Measurements from ENCODE around the gene TLNRD1. TPM values are rescaled to one million over a fixed set of nuclear protein-coding genes. Genes with fewer than 3 reads are reported as not detected.

TLNRD1 gene
- total RNA-seq, 1 experiment from 2014 or later = 22.5 TPM

- POLR2A ChIA-PET = no interaction called here
- BruUV-seq (replicated peaks) = no TSS peak
These were observed 40.0 kb downstream of the TLNRD1 start for GRCh38 chr15:81040757-81041156.

GRCh38 chr15:81043281-81043934 is 42.7 kb downstream of the TLNRD1 start:
- Histone ChIP-seq H3K9me2 (ENCODE audit: insufficient read depth) (no peaks in the 10 kb centered on the region), H3K36me3 (ENCODE audit: control insufficient read depth in 1 of 2, insufficient read depth in 2 of 2, low read length in 2 of 2) (no peaks in the 10 kb centered on the region), H3K9ac (ENCODE audit: low read length) (no peak overlapping the region), H3K4me1 (ENCODE audit: control insufficient read depth in 1 of 2, insufficient read depth in 2 of 2, low read length in 2 of 2) (no peaks in the 10 kb centered on the region), H3K4me3 (replicated peaks in 1 of 2; ENCODE audit: low read depth in 1 of 2, low read length in 2 of 2) (no peak overlapping the region), H4K20me1 (ENCODE audit: insufficient read depth) (no peaks in the 10 kb centered on the region), H3K9me3 (ENCODE audit: control insufficient read depth in 1 of 2, insufficient read depth in 1 of 2, low read depth in 1 of 2, low read length in 2 of 2) (no peaks in the 10 kb centered on the region), H2AFZ (ENCODE audit: low read depth, low read length, poor library complexity, severe bottlenecking) (no peak overlapping the region), H3K27ac (ENCODE audit: low read depth, low read length) (no peak overlapping the region), H3K79me2 (ENCODE audit: insufficient read depth, low read length) (no peaks in the 10 kb centered on the region), H3K27me3 (ENCODE audit: insufficient read depth, low read length) (no peaks in the 10 kb centered on the region), H3K4me2 (ENCODE audit: low read length) (no peak overlapping the region)
- CTCF ChIA-PET = no interaction called here
- POLR2A ChIA-PET = no interaction called here
- DNase-seq (ENCODE audit: low read depth, low spot score) (no peak), ATAC-seq (no peak)
- no TSS peak for BruUV-seq (replicated peaks)
- RAD21 ChIA-PET (ENCODE audit: low non-redundant PET in 1 of 2, low total read pairs in 2 of 2, uncharacterized antibody in 2 of 2, unreplicated experiment in 2 of 2) = no interaction called here
- no peak for TF ChIP-seq ZNF274 (IDR thresholded peaks at IDR 0.05; ENCODE audit: low read depth, low read length)
- TF ChIP-seq CEBPB (IDR thresholded peaks at IDR 0.05; ENCODE audit: low read depth) = no peak
- no peak for TF ChIP-seq CBX3 (IDR thresholded peaks at IDR 0.05; ENCODE audit: low read depth)
- no peak for TF ChIP-seq POLR2AphosphoS5 (IDR thresholded peaks at IDR 0.05; ENCODE audit: low read depth, low read length)
- TF ChIP-seq EZH2phosphoT487 (IDR thresholded peaks at IDR 0.05; ENCODE audit: borderline replicate concordance) = no peak
- TF ChIP-seq ZBTB33 (IDR thresholded peaks at IDR 0.05; ENCODE audit: extremely low read depth, insufficient replicate concordance, low read length) = no peak
- TF ChIP-seq ATF3 (IDR thresholded peaks at IDR 0.05) = no peak
- no peak for TF ChIP-seq ELF1 (IDR thresholded peaks at IDR 0.05; ENCODE audit: borderline replicate concordance, low read depth)
- no peak for TF ChIP-seq TCF7L2 (IDR thresholded peaks at IDR 0.05; ENCODE audit: borderline replicate concordance, extremely low read depth, insufficient read depth, insufficient read length)
- TF ChIP-seq EGR1 (IDR thresholded peaks at IDR 0.05; ENCODE audit: low read depth) = no peak
- intact Hi-C loops (cut with micrococcal nuclease) = no loop called here

More at GRCh38 chr15:81040757-81041156, 40.0 kb downstream of the TLNRD1 start:
- Histone ChIP-seq H4K20me1 (ENCODE audit: insufficient read depth) (no peaks in the 10 kb centered on the region), H3K9me2 (ENCODE audit: insufficient read depth) (no peaks in the 10 kb centered on the region), H3K79me2 (ENCODE audit: insufficient read depth, low read length) (no peaks in the 10 kb centered on the region), H3K36me3 (ENCODE audit: control insufficient read depth in 1 of 2, insufficient read depth in 2 of 2, low read length in 2 of 2) (no peaks in the 10 kb centered on the region), H3K4me3 (replicated peaks in 1 of 2; ENCODE audit: low read depth in 1 of 2, low read length in 2 of 2) (no peak overlapping the region), H3K4me1 (ENCODE audit: control insufficient read depth in 1 of 2, insufficient read depth in 2 of 2, low read length in 2 of 2) (no peaks in the 10 kb centered on the region), H3K9ac (ENCODE audit: low read length) (no peak overlapping the region), H2AFZ (ENCODE audit: low read depth, low read length, poor library complexity, severe bottlenecking) (no peak overlapping the region), H3K9me3 (ENCODE audit: control insufficient read depth in 1 of 2, insufficient read depth in 1 of 2, low read depth in 1 of 2, low read length in 2 of 2) (no peaks in the 10 kb centered on the region), H3K4me2 (ENCODE audit: low read length) (no peak overlapping the region), H3K27me3 (ENCODE audit: insufficient read depth, low read length) (no peaks in the 10 kb centered on the region), H3K27ac (ENCODE audit: low read depth, low read length) (no peak overlapping the region)
- RAD21 ChIA-PET (ENCODE audit: low non-redundant PET in 1 of 2, low total read pairs in 2 of 2, uncharacterized antibody in 2 of 2, unreplicated experiment in 2 of 2) = no interaction called here
- intact Hi-C loops (cut with micrococcal nuclease) = no loop called here
- DNase-seq (ENCODE audit: low read depth, low spot score) (no peak), ATAC-seq (no peak)
- CTCF ChIA-PET = no interaction called here
- no peak for TF ChIP-seq SP1 (IDR thresholded peaks at IDR 0.05; ENCODE audit: low read depth)
- no peak for TF ChIP-seq RAD21 (IDR thresholded peaks at IDR 0.05; ENCODE audit: low read depth)
- no peak for TF ChIP-seq EZH2phosphoT487 (IDR thresholded peaks at IDR 0.05; ENCODE audit: borderline replicate concordance)

All from HCT116 (cell line).